NAMALWA (cell line): Measurements from ENCODE around the gene ATAD1.

Experiments
- DNase-seq: peaks from one replicate; pipeline ENCODE4 v3.0.0-alpha.2; 2015; ENCODE audit warnings: low spot score

ATAD1 gene

GRCh38 chr10:87801813-87802435, 16.1 kb downstream of the ATAD1 start:
- DNase-seq, result peak; percentile 24

GRCh38 chr10:87799860-87800259, 18.2 kb downstream of the ATAD1 start:
- DNase-seq, result no peak

GRCh38 chr10:87798082-87798481, 19.9 kb downstream of the ATAD1 start:
- DNase-seq, result no peak

- no peak for DNase-seq
Measured at GRCh38 chr10:87794285-87794684, 23.7 kb downstream of the ATAD1 start.

GRCh38 chr10:87790185-87790584, 27.8 kb downstream of the ATAD1 start:
- no peak for DNase-seq

- no peak for DNase-seq
Measured at GRCh38 chr10:87786421-87786820, 31.6 kb downstream of the ATAD1 start.

- no peak for DNase-seq
Measured at GRCh38 chr10:87782721-87783120, 35.3 kb downstream of the ATAD1 start.

- no peak for DNase-seq
Measured at GRCh38 chr10:87781545-87781944, 36.5 kb downstream of the ATAD1 start.

- no peak for DNase-seq
Measured at GRCh38 chr10:87776328-87776727, 41.7 kb downstream of the ATAD1 start.

GRCh38 chr10:87775766-87776165, 42.3 kb downstream of the ATAD1 start:
- no peak for DNase-seq

GRCh38 chr10:87771871-87772500, 46.0 kb downstream of the ATAD1 start:
- DNase-seq, result peak; percentile 63

- no peak for DNase-seq
Measured at GRCh38 chr10:87767253-87767652, 50.8 kb downstream of the ATAD1 start.

GRCh38 chr10:87765666-87766376, 52.2 kb downstream of the ATAD1 start:
- DNase-seq, result no peak

GRCh38 chr10:87764072-87764934, 53.7 kb downstream of the ATAD1 start:
- DNase-seq, result no peak

- no peak for DNase-seq
Measured at GRCh38 chr10:87763086-87763861, 54.8 kb downstream of the ATAD1 start.

GRCh38 chr10:87761892-87762291, 56.1 kb downstream of the ATAD1 start:
- DNase-seq, result no peak

GRCh38 chr10:87761153-87761552, 56.9 kb downstream of the ATAD1 start:
- DNase-seq, result no peak

GRCh38 chr10:87760195-87760905, 57.7 kb downstream of the ATAD1 start:
- DNase-seq, result no peak

GRCh38 chr10:87759551-87759950, 58.5 kb downstream of the ATAD1 start:
- DNase-seq, result no peak

GRCh38 chr10:87757685-87758084, 60.3 kb downstream of the ATAD1 start:
- no peak for DNase-seq
